Endothelial cell of umbilical vein (primary cell): ENCODE measurements around the gene RPS21. TPM values are rescaled to one million over a fixed set of nuclear protein-coding genes. Genes with fewer than 3 reads are reported as not detected.

ENCODE experiments used
- BruUV-seq: library from RNA; stranded (reverse); fragments of 400-500 nt; replicated peaks from 2 replicates; lab custom pipeline; 2021; lab: Mats Ljungman, UMichigan
- CTCF ChIA-PET: fragments of 300-600, 350-600 bp; sonication (Branson Sonifier 250); formaldehyde crosslinking; loops from one replicate; lab custom pipeline; 2021; ENCODE audit warnings: antibody characterized with exemption, inconsistent platforms; lab: Charles Lee
- POLR2A ChIA-PET: fragments of 300-600, 350-600 bp; sonication (Branson Sonifier 250); formaldehyde crosslinking; loops from one replicate; lab custom pipeline; 2021; ENCODE audit warnings: antibody characterized with exemption, inconsistent platforms; lab: Charles Lee
- DNase-seq: peaks from one replicate; pipeline ENCODE4 v3.0.0-alpha.2; 2011; ENCODE audit warnings: low read depth, low spot score
- FAIRE-seq: peaks from 2 replicates; lab custom pipeline; 2011; peaks lifted over from hg19 to GRCh38; lab: Jason Lieb, UNC
- H2AFZ ChIP-seq: 2 replicates; pipeline ENCODE4 v1.6.0; 2012; ENCODE audit warnings: low read depth, low read length, control low read depth, inconsistent platforms
- H3K27ac ChIP-seq: 2 replicates; pipeline ENCODE4 v1.5.1; 2011; ENCODE audit warnings: low read depth, mild to moderate bottlenecking, control low read depth, low read length, moderate library complexity; ENCODE audit not compliant: insufficient read depth
- H3K27me3 ChIP-seq, 2 experiments: 2 replicates each; pipeline versions ENCODE4 v1.6.0 to v1.6.1; 2011; ENCODE audit warnings: low read length in 2 of 2, mixed read lengths in 1 of 2; ENCODE audit not compliant: control insufficient read depth in 2 of 2, insufficient read depth in 2 of 2
- H3K36me3 ChIP-seq, 2 experiments: 2 replicates in 1 of 2; 3 replicates in 1 of 2; pipeline ENCODE4 v1.5.1; 2011; ENCODE audit warnings: low read length in 2 of 2, mild to moderate bottlenecking in 1 of 2, moderate library complexity in 1 of 2; ENCODE audit not compliant: control insufficient read depth in 2 of 2, insufficient read depth in 2 of 2; ENCODE audit errors: extremely low read depth in 1 of 2
- H3K4me1 ChIP-seq: 3 replicates; pipeline ENCODE4 v1.5.1; 2011; ENCODE audit warnings: mild to moderate bottlenecking, low read length; ENCODE audit not compliant: control insufficient read depth, insufficient read depth; ENCODE audit errors: extremely low read depth
- H3K4me2 ChIP-seq: 2 replicates; pipeline ENCODE4 v1.6.1; 2011; ENCODE audit warnings: low read length, control low read depth, mixed read lengths; ENCODE audit not compliant: insufficient read depth
- H3K4me3 ChIP-seq, 3 experiments: fragments of 200-600 bp in 1 of 3; sonication (generic), shearing (Covaris generic) in 1 of 3; replicated peaks in 1 of 3; 2 replicates each; pipeline ENCODE4 v1.5.1; 2011 to 2016; ENCODE audit warnings: control low read depth in 3 of 3, low read length in 3 of 3, mild to moderate bottlenecking in 2 of 3, inconsistent platforms in 1 of 3, low read depth in 1 of 3, moderate library complexity in 1 of 3; ENCODE audit not compliant: insufficient read depth in 1 of 3
- H3K79me2 ChIP-seq: 2 replicates; pipeline ENCODE4 v1.6.0; 2012; ENCODE audit warnings: low read length, inconsistent platforms; ENCODE audit not compliant: control insufficient read depth, insufficient read depth
- H3K9ac ChIP-seq: replicated peaks from 2 replicates; pipeline ENCODE3; 2011; ENCODE audit warnings: low read length, control low read depth; ENCODE audit not compliant: insufficient read depth; ENCODE audit errors: extremely low read depth
- H3K9me1 ChIP-seq: replicated peaks from 3 replicates; pipeline ENCODE4 v1.6.0; 2011; ENCODE audit warnings: mild to moderate bottlenecking, low read length; ENCODE audit not compliant: control insufficient read depth, insufficient read depth; ENCODE audit errors: extremely low read depth
- H3K9me3 ChIP-seq: replicated peaks from 2 replicates; pipeline ENCODE4 v1.5.1; 2012; ENCODE audit warnings: low read length, inconsistent platforms; ENCODE audit not compliant: control insufficient read depth, insufficient read depth
- H4K20me1 ChIP-seq: replicated peaks from 2 replicates; pipeline ENCODE3; 2011; ENCODE audit warnings: mild to moderate bottlenecking, low read length; ENCODE audit not compliant: control insufficient read depth, insufficient read depth; ENCODE audit errors: extremely low read depth
- EZH2 ChIP-seq: IDR thresholded peaks from 2 replicates; pipeline ENCODE4 v1.6.1; 2012; ENCODE audit warnings: borderline replicate concordance, low read depth, mild to moderate bottlenecking, moderate library complexity, low read length, inconsistent platforms; ENCODE audit not compliant: severe bottlenecking
- FOS ChIP-seq: IDR thresholded peaks from 2 replicates; pipeline ENCODE4 v1.6.1; 2011; ENCODE audit warnings: mild to moderate bottlenecking, low read length, moderate library complexity, borderline replicate concordance; ENCODE audit not compliant: insufficient read depth
- JUN ChIP-seq: IDR thresholded peaks from 2 replicates; pipeline ENCODE4 v1.6.1; 2011; ENCODE audit warnings: borderline replicate concordance, low read depth; ENCODE audit not compliant: insufficient read length, insufficient read depth
- MYC ChIP-seq: IDR thresholded peaks from one replicate; pipeline ENCODE4 v1.6.1; 2011; ENCODE audit warnings: mild to moderate bottlenecking, low read depth, low read length
- POLR2A ChIP-seq: IDR thresholded peaks from 2 replicates; pipeline ENCODE4 v1.6.1; 2012; ENCODE audit warnings: low read depth, mild to moderate bottlenecking, control low read depth, low read length
- POLR2AphosphoS5 ChIP-seq: IDR thresholded peaks from 2 replicates; pipeline ENCODE4 v1.6.1; 2012; ENCODE audit warnings: low read depth, mild to moderate bottlenecking, control low read depth, low read length, moderate library complexity; ENCODE audit not compliant: insufficient read depth
- dilution Hi-C: fragments of 300-500 bp; cut with MboI; formaldehyde crosslinking; loops from one replicate; pipeline ENCODE4 v1.15.0; 2019; ENCODE audit warnings: low sequenced_read_pairs; ENCODE audit not compliant: extremely low pct_ligation_motif_present
- intact Hi-C: fragments of 100-400 bp; cut with micrococcal nuclease; formaldehyde crosslinking; loops from one replicate; pipeline ENCODE4 v1.10.0; 2022
- polyA plus RNA-seq, 4 experiments: library from polyadenylated mRNA; depleted of rRNA in 3 of 4; stranded (reverse) in 3 of 4; unstranded in 1 of 4; fragments of >200 nt; gene quantifications; 2 replicates each; pipeline versions ENCODE4 v1.2.1 to v1.2.3, GENCODE V29; 2011 to 2012; ENCODE audit warnings: missing spikeins in 1 of 4
- total RNA-seq: library from RNA; stranded (reverse); gene quantifications from 2 replicates; pipeline ENCODE4 v1.2.3, GENCODE V29; 2021
- TF ChIP-seq, protein P1 (sequence below), 2 donors: IDR thresholded peaks; 1 replicate in 1 of 2; 2 replicates in 1 of 2; pipeline ENCODE4 v1.5.1; 2011; ENCODE audit warnings: low read length in 2 of 2, mild to moderate bottlenecking in 2 of 2, moderate library complexity in 2 of 2, control low read depth in 1 of 2, inconsistent platforms in 1 of 2, low read depth in 1 of 2; ENCODE audit not compliant: insufficient read depth in 1 of 2; ENCODE audit errors: extremely low read depth in 1 of 2
- TF ChIP-seq, protein P2 (sequence below): IDR thresholded peaks from 2 replicates; pipeline ENCODE4 v1.6.1; 2011; ENCODE audit not compliant: insufficient read depth, insufficient read length

The RPS21 gene
- total and polyA plus RNA-seq, 2 donors (not counting 3 experiments of a cell fraction or from before 2014, with no cell fraction given), result 1,644 to 7,710 TPM

DNA sequence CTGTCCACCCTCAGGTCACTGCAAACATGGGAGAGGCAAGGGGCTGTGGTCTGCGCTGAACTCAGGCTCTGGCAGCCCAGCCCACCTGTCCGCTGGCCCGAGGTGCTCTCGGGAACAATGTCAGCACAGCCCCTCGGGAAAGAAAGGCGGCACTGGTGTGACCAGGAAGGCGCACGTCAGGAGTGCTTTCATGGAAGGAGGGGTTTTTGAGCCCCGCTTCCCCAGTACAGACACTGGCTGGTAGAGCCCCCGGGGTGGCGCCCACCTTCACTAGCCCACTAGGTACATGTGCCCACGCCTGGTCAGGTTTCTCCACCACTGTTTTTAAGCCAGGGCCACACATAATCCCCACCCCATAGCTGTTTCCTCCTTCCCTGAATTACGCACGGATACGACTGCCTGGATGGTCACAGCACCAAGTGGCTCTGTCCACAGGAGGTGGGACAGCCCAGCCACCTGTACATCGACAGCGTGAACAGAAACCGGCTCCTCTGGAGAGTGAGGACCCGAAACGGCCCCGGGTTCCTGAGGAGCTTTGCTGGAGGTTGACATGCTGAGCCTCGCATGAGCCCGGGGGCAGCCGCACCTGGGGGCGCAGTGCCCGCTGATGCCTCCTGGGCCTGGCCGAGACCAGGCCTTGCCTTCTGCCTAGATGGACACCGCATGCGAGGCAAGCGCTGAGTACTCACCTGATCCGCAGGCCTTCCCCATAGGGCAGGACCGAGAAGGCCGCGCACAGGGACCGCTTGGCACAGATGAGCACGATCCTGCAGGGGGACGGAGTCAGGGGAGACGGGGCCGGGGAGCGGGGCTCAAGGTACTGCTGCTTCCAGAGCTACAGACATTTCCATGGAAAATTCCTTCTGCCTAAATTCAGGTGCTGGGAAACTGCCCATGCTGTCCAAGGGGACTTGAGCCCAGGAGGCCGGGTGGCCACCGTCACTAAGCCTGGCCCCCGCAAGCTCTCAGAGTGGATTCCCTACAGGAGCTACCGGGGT is 7.6 kb downstream of the RPS21 start:
- ChIA-PET CTCF (interaction anchor here (1.5 kb wide), 1 partner anchor 12 kb away, joined by 5 read pairs; no protein-coding TSS in a partner anchor), POLR2A (no interaction called here)
- Histone ChIP-seq H3K4me1 (no peaks in the 10 kb centered on the region), H3K9me1 (no peaks in the 10 kb centered on the region), H3K9ac (no peak overlapping the region), H3K9me3 (no peaks in the 10 kb centered on the region), H3K4me2 (no peak overlapping the region), H4K20me1 (no peaks in the 10 kb centered on the region), H3K27me3 (no peaks in the 10 kb centered on the region), H3K36me3 (peaks cover 2 to 15% of the 10 kb centered on the region in 2 experiments), H3K4me3 (no peak overlapping the region), H3K27ac (no peak overlapping the region), H2AFZ (no peak overlapping the region), H3K79me2 (no peaks in the 10 kb centered on the region)
- BruUV-seq, result no TSS peak
- DNase-seq (no peak), FAIRE-seq (no peak)
- no peak for TF ChIP-seq MYC
- TF ChIP-seq FOS, result no peak
- no peak for TF ChIP-seq POLR2A
- TF ChIP-seq JUN, result no peak
- dilution Hi-C loops, result no loop called here
- intact Hi-C loops, result no loop called here

DNA sequence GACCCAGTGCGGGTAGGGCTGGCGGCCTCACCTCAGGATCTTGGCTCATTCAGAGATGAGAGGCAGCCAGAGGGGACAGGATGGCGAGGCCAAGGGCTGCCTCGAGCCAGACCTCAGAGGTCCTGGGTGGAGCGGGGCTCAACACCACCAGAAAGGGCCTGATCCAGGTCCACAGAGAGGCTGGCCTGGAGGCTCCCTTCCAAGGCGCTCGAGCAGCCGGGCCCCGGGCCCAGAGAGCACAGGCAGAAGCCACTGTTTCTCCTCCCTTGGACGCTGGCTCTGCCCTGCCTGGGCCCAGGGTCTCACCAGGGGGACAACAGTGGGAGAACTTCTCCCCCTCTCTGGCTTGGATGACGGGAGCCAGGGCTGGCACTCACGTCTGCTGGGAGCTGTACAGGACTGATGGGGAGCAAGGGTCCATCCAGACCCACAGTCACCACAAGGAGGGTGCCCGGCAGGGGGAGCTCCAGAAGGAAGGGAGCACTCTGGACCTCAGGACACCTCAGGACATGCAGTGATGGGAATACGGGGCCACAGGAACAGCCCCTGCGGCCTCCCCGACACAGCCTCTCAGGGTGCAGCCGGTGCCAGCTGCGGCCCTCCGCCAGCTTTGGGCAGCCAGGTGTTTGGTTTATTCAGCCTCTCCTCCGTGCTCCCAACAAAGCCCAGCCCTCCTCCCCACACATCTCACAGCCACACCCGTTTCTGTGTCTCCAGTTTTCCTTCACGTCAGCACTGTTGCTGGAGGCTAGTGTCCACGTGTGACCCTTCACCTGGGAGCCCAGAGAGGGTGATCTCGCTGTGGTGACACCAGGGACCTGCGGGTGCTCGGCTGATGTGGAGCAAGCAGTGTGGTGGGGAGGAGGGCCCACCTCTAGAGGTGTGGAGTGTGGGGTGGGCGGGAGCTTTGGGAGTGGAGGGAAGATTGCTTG is 8.7 kb downstream of the RPS21 start:
- POLR2A ChIA-PET, result no interaction called here
- TF ChIP-seq MYC (no peak), POLR2AphosphoS5 (no peak), EZH2 (no peak), FOS (no peak)
- TF ChIP-seq, protein P1, sequence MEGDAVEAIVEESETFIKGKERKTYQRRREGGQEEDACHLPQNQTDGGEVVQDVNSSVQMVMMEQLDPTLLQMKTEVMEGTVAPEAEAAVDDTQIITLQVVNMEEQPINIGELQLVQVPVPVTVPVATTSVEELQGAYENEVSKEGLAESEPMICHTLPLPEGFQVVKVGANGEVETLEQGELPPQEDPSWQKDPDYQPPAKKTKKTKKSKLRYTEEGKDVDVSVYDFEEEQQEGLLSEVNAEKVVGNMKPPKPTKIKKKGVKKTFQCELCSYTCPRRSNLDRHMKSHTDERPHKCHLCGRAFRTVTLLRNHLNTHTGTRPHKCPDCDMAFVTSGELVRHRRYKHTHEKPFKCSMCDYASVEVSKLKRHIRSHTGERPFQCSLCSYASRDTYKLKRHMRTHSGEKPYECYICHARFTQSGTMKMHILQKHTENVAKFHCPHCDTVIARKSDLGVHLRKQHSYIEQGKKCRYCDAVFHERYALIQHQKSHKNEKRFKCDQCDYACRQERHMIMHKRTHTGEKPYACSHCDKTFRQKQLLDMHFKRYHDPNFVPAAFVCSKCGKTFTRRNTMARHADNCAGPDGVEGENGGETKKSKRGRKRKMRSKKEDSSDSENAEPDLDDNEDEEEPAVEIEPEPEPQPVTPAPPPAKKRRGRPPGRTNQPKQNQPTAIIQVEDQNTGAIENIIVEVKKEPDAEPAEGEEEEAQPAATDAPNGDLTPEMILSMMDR (IDR thresholded peaks at IDR 0.05; ENCODE audit: extremely low read depth in 1 of 2, insufficient read depth in 1 of 2, low read depth in 1 of 2, low read length in 2 of 2), result no peak
- TF ChIP-seq, protein P2, sequence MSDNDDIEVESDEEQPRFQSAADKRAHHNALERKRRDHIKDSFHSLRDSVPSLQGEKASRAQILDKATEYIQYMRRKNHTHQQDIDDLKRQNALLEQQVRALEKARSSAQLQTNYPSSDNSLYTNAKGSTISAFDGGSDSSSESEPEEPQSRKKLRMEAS, result no peak
- Histone ChIP-seq H3K36me3 (peaks cover 2 to 10% of the 10 kb centered on the region in 2 experiments), H3K9me3 (no peaks in the 10 kb centered on the region), H3K27ac (no peak overlapping the region), H2AFZ (no peak overlapping the region), H3K9ac (no peak overlapping the region), H3K9me1 (no peaks in the 10 kb centered on the region), H3K4me2 (no peak overlapping the region), H3K4me1 (no peaks in the 10 kb centered on the region), H3K27me3 (no peaks in the 10 kb centered on the region), H4K20me1 (no peaks in the 10 kb centered on the region), H3K79me2 (no peaks in the 10 kb centered on the region), H3K4me3 (no peak overlapping the region)
- no peak for DNase-seq
- CTCF ChIA-PET, result interaction anchor here (1.3 kb wide), 1 partner anchor 15 kb away, joined by 5 read pairs; no protein-coding TSS in a partner anchor
- no peak for FAIRE-seq
- intact Hi-C loops, result no loop called here
- BruUV-seq, result no TSS peak
- dilution Hi-C loops, result no loop called here
